Globus pallidus (tissue), 1 donor: ENCODE measurements around the gene DEAF1.

Experiments used
- DNase-seq: peaks from one replicate; pipeline ENCODE4 v3.0.0-alpha.2; 2015; ENCODE audit warnings: low spot score

DEAF1 gene

DNA sequence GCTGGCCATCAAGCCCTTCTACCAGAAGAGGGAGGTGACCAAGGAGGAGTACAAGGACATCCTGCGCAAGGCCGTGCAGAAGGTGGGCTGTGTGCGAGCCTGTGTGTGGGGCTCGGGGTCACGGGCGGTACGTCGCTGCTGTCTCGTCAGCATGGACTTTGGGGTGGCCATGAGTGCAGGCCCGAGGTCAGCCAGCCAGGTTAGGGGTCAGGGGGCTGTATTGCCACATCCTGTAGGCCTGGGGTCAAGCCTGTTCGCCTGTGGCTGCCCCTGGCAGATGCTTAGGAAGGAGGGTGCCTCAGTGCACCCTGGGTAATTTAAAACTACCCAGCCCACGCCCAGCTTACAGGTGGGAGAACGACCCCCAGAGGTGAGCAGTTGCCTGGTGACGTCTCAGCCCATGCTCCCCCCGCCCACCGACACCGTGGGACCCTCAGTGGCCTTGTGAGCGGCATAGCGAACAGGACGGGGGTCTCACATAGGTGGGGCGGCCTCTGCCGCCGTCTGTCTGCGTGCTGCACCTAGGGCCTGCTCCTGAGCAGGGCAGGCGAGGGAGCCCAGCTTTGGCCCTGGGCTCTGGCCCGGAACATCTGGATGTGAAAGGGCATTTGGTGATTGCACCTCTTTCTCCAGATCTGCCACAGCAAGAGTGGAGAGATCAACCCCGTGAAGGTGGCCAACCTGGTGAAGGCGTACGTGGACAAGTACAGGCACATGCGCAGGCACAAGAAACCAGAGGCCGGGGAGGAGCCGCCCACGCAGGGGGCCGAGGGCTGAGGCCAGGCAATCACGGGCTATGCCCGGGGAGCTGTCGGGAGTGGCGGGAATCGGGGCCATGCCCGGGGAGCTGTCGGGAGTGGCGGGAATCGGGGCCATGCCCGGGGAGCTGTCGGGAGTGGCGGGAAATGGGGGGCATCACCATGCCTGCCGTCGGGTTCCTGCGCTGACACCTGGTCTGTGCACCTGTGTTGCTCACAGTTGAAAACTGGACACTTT, 83.7 kb downstream of the DEAF1 start:
- DNase-seq: no peak

DNA sequence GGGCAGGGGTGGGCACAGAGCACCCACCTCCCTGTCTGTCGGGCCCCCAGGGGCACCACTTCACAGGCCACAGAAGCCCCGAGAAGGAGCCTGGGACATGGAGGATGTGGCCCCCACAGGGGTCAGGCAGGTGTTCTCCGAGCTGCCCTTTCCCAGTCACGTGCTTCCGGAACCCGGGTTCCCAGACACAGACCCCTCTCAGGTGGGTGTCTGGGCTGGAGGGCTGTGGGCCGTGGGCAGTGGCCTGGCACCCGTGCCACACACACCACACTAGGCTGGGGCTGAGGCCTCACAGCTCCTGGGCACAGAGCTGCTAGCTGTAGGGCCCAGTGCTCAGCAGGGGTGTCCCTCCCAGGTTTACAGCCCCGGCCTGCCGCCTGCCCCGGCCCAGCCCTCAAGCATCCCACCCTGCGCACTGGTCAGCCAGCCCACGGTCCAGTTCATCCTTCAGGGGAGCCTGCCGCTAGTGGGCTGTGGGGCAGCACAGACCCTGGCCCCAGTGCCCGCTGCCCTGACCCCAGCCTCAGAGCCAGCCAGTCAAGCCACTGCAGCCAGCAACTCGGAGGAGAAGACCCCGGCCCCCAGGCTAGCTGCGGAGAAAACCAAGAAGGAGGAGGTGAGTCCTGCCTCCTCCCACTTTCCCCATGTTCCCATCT, 84.7 kb downstream of the DEAF1 start:
- no peak for DNase-seq

DNA sequence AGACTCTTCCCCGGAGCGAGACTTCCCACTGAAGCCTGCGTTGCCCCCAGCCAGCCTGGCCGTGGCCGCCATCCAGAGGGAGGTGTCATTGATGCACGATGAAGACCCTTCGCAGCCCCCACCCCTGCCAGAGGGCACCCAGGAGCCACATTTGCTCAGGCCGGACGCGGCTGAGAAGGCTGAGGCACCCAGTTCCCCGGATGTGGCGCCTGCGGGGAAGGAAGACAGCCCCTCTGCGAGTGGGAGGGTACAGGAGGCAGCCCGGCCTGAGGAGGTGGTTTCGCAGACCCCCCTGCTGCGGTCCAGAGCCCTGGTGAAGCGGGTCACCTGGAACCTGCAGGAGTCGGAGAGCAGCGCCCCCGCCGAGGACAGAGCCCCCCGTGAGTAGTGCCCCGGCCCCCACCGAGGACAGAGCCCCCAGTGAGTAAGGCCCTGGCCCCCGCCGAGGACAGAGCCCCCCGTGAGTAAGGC, 85.6 kb downstream of the DEAF1 start:
- DNase-seq: no peak

DNA sequence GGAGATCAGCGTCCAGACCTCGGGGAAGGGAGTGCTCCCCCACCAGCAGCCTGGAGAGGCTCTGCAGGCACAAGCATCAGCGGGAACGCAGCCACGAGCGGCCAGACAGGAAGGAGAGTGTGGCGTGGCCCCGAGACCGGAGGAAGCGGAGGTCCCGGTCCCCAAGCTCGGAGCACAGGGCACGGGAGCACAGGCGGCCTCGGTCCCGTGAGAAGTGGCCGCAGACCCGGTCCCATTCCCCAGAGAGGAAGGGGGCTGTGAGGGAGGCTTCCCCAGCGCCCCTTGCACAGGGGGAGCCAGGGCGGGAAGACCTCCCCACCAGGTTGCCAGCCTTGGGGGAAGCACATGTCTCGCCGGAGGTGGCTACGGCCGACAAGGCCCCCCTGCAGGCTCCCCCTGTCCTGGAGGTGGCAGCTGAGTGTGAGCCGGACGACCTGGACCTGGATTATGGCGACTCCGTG, 86.2 kb downstream of the DEAF1 start:
- DNase-seq: no peak

DNA sequence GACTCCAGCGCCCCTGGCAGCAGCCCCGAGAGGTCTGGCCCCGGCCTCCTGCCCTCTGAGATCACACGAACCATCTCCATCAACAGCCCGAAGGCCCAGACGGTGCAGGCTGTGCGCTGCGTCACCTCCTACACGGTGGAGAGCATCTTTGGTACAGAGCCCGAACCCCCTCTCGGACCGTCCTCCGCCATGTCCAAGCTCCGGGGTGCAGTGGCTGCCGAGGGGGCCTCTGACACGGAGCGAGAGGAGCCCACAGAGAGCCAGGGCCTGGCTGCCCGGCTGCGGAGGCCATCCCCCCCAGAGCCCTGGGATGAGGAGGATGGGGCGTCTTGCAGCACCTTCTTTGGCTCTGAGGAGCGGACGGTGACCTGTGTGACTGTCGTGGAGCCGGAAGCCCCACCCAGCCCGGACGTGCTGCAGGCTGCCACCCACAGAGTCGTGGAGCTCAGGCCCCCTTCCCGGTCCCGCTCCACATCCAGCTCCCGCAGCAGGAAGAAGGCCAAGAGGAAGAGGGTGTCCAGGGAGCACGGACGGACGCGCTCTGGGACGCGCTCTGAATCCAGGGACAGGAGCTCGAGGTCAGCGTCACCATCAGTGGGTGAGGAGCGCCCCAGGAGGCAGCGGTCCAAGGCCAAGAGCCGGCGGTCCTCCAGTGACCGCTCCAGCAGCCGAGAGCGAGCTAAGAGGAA, 86.9 kb downstream of the DEAF1 start:
- no peak for DNase-seq

GRCh38 chr11:607020-607780, 87.8 kb downstream of the DEAF1 start:
- no peak for DNase-seq

- no peak for DNase-seq
Measured at GRCh38 chr11:606245-606644, 88.8 kb downstream of the DEAF1 start.

GRCh38 chr11:605286-606129, 89.5 kb downstream of the DEAF1 start:
- no peak for DNase-seq

DNA sequence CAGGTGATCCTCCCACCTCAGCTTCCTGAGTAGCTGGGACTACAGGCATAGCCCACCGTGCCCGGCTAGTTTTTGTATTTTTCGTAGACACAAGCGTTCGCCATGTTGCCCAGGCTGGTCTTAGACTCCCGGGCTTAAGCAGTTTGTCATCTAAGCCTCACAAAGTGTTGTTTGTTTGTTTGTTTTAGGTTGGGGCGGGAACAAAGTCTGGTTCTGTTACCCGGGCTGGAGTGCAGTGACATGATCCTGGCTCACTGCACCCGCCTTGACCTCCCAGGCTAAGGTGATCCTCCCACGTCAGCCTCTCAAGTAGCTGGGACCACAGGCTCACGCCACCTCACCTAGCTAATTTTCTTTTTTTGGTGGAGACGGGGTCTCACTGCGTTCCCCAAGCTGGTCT, 91.9 kb downstream of the DEAF1 start:
- DNase-seq: no peak

DNA sequence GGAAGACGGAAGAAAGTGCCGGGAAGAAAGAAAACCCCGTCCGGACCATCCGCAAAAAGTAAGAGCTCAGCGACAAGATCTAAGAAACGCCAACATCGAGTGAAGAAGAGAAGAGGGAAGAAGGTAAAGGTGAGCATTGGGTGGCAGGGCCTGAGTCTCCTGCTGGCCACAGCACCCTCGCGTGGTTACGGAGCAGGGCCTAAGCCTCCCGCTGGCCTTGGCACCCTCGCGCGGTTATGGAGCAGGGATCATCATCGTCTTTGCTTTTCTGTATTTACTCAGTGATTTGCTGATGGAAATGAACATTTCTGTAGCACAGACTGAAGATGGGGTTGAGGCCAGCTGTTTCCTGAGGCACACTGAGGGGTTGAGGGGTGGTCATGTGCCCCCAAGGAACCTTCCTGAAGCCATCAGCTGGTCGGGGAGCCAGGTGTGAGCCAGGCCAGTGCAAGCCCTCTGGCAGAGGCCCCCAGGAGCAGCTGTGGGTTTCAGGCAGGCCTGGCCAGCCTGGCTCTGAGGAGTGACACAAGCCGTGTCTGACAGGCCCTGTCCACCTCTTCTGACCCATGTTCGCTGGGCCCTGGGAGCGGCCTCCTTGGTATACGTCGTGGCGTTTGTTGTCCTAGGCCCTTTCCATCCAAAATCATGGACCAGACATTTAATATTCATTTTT, 93.3 kb downstream of the DEAF1 start:
- DNase-seq: no peak

GRCh38 chr11:598005-598680, 96.9 kb downstream of the DEAF1 start:
- no peak for DNase-seq

DNA sequence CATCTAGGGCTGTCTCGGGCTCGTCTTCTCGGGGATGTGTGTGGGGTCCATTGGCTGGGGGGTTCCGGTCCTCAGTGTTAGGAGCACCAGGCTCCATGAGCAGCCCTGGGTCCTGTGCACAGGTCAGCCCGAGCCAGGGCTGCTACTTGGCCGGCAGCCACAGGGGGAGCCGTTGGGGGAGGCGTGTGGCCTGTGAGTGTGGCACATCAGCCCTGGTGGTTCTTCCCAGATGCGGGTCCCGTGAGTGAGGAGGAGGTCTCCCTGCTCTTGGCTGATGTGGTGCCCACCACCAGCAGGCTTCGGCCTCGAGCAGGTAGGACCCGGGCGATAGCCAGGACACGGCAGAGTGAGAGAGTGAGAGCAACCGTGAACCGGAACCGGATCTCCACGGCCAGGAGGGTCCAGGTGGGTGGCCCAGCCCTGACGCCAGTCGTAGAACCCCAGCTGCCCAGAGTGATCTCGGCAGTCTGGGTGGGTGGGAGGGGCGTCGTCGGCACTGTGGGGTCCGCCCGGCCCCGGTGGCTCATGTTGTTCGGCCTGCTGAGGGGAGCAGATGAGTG, 97.8 kb downstream of the DEAF1 start:
- DNase-seq: no peak

- DNase-seq: no peak
Measured at GRCh38 chr11:596374-596773, 98.6 kb downstream of the DEAF1 start.

GRCh38 chr11:595400-595799, 99.6 kb downstream of the DEAF1 start:
- DNase-seq: no peak
